Measurements from ENCODE around the gene ACOT11.
"Not testable (repeated sequence)": the region's sequence is repeated elsewhere in the genome, so short reads cannot be mapped to it uniquely, and the experiment has no call there.

Gene ACOT11

GRCh38 chr1:54536656-54537055 is 11.4 kb upstream of the ACOT11 start:
- in situ Hi-C loops (cut with MboI; ENCODE audit: low sequenced_read_pairs) = not testable (repeated sequence)

- in situ Hi-C loops (cut with MboI; ENCODE audit: low sequenced_read_pairs) = no loop called here
These were observed 10.4 kb upstream of the ACOT11 start for GRCh38 chr1:54537611-54538010.

GRCh38 chr1:54538538-54538937 is 9.5 kb upstream of the ACOT11 start:
- in situ Hi-C loops (cut with MboI; ENCODE audit: low sequenced_read_pairs) = no loop called here

GRCh38 chr1:54540582-54541295 is 7.3 kb upstream of the ACOT11 start:
- in situ Hi-C loops (cut with MboI; ENCODE audit: low sequenced_read_pairs) = no loop called here

- in situ Hi-C loops (cut with MboI; ENCODE audit: low sequenced_read_pairs) = no loop called here
These were observed 5.7 kb upstream of the ACOT11 start for GRCh38 chr1:54542120-54542961.

GRCh38 chr1:54542962-54543539 is 5.0 kb upstream of the ACOT11 start:
- in situ Hi-C loops (cut with MboI; ENCODE audit: low sequenced_read_pairs) = no loop called here

- in situ Hi-C loops (cut with MboI; ENCODE audit: low sequenced_read_pairs) = no loop called here
These were observed 4.1 kb upstream of the ACOT11 start for GRCh38 chr1:54543729-54544496.

- in situ Hi-C loops (cut with MboI; ENCODE audit: low sequenced_read_pairs) = no loop called here
These were observed 2.0 kb upstream of the ACOT11 start for GRCh38 chr1:54545916-54546635.

- in situ Hi-C loops (cut with MboI; ENCODE audit: low sequenced_read_pairs) = no loop called here
These were observed 1.2 kb upstream of the ACOT11 start for GRCh38 chr1:54546651-54547401.

- in situ Hi-C loops (cut with MboI; ENCODE audit: low sequenced_read_pairs) = no loop called here
These were observed 489 bp downstream of the ACOT11 start for GRCh38 chr1:54548389-54549044.

- in situ Hi-C loops (cut with MboI; ENCODE audit: low sequenced_read_pairs) = no loop called here
These were observed 1.3 kb downstream of the ACOT11 start for GRCh38 chr1:54549181-54549924.

GRCh38 chr1:54551891-54552290 is 3.9 kb downstream of the ACOT11 start:
- in situ Hi-C loops (cut with MboI; ENCODE audit: low sequenced_read_pairs) = no loop called here

GRCh38 chr1:54553602-54554313 is 5.7 kb downstream of the ACOT11 start:
- in situ Hi-C loops (cut with MboI; ENCODE audit: low sequenced_read_pairs) = no loop called here

GRCh38 chr1:54556110-54556509 is 8.1 kb downstream of the ACOT11 start:
- in situ Hi-C loops (cut with MboI; ENCODE audit: low sequenced_read_pairs) = no loop called here

GRCh38 chr1:54557671-54558355 is 9.8 kb downstream of the ACOT11 start:
- in situ Hi-C loops (cut with MboI; ENCODE audit: low sequenced_read_pairs) = no loop called here

GRCh38 chr1:54558434-54559030 is 10.5 kb downstream of the ACOT11 start:
- in situ Hi-C loops (cut with MboI; ENCODE audit: low sequenced_read_pairs) = no loop called here

GRCh38 chr1:54559111-54559548 is 11.1 kb downstream of the ACOT11 start:
- in situ Hi-C loops (cut with MboI; ENCODE audit: low sequenced_read_pairs) = no loop called here
